HepG2 (cell line): ENCODE measurements around the gene RIOK2. TPM values are rescaled to one million over a fixed set of nuclear protein-coding genes. Genes with fewer than 3 reads are reported as not detected.
A peak's percentile ranks its signal among the peaks of the same experiment; 100 is the strongest.

Experiments
- ATRX ChIP-seq: sonication (generic); formaldehyde crosslinking; IDR thresholded peaks from 2 replicates; pipeline ENCODE4 v1.4.0; 2020; ENCODE audit warnings: missing genetic modification reagents, borderline replicate concordance
- CEBPG ChIP-seq: IDR thresholded peaks from 2 replicates; pipeline ENCODE4 v1.6.1; 2016
- GPBP1L1 ChIP-seq: sonication (generic); formaldehyde crosslinking; IDR thresholded peaks from 2 replicates; pipeline ENCODE4 v1.5.0; 2020; ENCODE audit warnings: mild to moderate bottlenecking, missing genetic modification reagents
- HIVEP1 ChIP-seq: sonication (generic); formaldehyde crosslinking; IDR thresholded peaks from 2 replicates; pipeline ENCODE4 v1.4.0; 2020; ENCODE audit warnings: mild to moderate bottlenecking, missing genetic modification reagents
- HNRNPUL1 ChIP-seq: fragments of 200-400 bp; formaldehyde crosslinking; IDR thresholded peaks from 2 replicates; pipeline ENCODE4 v1.6.1; 2017; ENCODE audit warnings: low read depth, mild to moderate bottlenecking, low read length, moderate library complexity
- KLF13 ChIP-seq: sonication (generic); formaldehyde crosslinking; IDR thresholded peaks from 2 replicates; pipeline ENCODE4 v1.4.0; 2020; ENCODE audit warnings: mild to moderate bottlenecking, missing genetic modification reagents
- KLF6 ChIP-seq: IDR thresholded peaks from 2 replicates; pipeline ENCODE4 v1.8.0; 2016; ENCODE audit warnings: missing biosample characterization, missing genetic modification reagents
- MYC ChIP-seq: sonication (generic); formaldehyde crosslinking; IDR thresholded peaks from 2 replicates; pipeline ENCODE4 v1.9.0; 2021; ENCODE audit warnings: missing genetic modification reagents, borderline replicate concordance
- NCOR1 ChIP-seq: fragments of 200-600 bp; sonication (generic); IDR thresholded peaks from 2 replicates; pipeline ENCODE4 v1.7.0; 2017; ENCODE audit warnings: antibody characterized with exemption, low read length, borderline replicate concordance
- NFE2 ChIP-seq: sonication (generic); formaldehyde crosslinking; IDR thresholded peaks from 2 replicates; pipeline ENCODE4 v1.4.0; 2020; ENCODE audit warnings: missing genetic modification reagents
- PAXIP1 ChIP-seq: sonication (generic); formaldehyde crosslinking; conservative IDR thresholded peaks from 2 replicates; pipeline ENCODE4 v1.4.0; 2020; ENCODE audit warnings: mild to moderate bottlenecking, missing genetic modification reagents, moderate library complexity
- SAP130 ChIP-seq: IDR thresholded peaks from 2 replicates; pipeline ENCODE4 v1.6.1; 2016; ENCODE audit warnings: low read depth
- SIX1 ChIP-seq: sonication (generic); formaldehyde crosslinking; IDR thresholded peaks from 2 replicates; pipeline ENCODE4 v1.4.0; 2020; ENCODE audit warnings: missing genetic modification reagents, borderline replicate concordance
- SNAPC5 ChIP-seq: sonication (generic); formaldehyde crosslinking; IDR thresholded peaks from 2 replicates; pipeline ENCODE4 v1.8.1; 2023; ENCODE audit warnings: mild to moderate bottlenecking, missing genetic modification reagents, borderline replicate concordance
- YEATS4 ChIP-seq: sonication (generic); formaldehyde crosslinking; IDR thresholded peaks from 2 replicates; pipeline ENCODE4 v1.4.0; 2020; ENCODE audit warnings: missing genetic modification reagents, borderline replicate concordance
- ZBTB44 ChIP-seq: sonication (generic); formaldehyde crosslinking; IDR thresholded peaks from 2 replicates; pipeline ENCODE4 v1.4.0; 2020; ENCODE audit warnings: missing genetic modification reagents
- ZNF232 ChIP-seq: sonication (generic); formaldehyde crosslinking; IDR thresholded peaks from 2 replicates; pipeline ENCODE4 v1.4.0; 2020; ENCODE audit warnings: missing genetic modification reagents, borderline replicate concordance
- ZNF616 ChIP-seq: sonication (generic); formaldehyde crosslinking; IDR thresholded peaks from 2 replicates; pipeline ENCODE4 v1.5.0; 2020; ENCODE audit warnings: low read depth, mild to moderate bottlenecking, missing genetic modification reagents
- ZNF678 ChIP-seq: sonication (generic); formaldehyde crosslinking; IDR thresholded peaks from 2 replicates; pipeline ENCODE4 v1.4.0; 2020; ENCODE audit warnings: mild to moderate bottlenecking, missing genetic modification reagents
- ZNF839 ChIP-seq: sonication (generic); formaldehyde crosslinking; IDR thresholded peaks from 2 replicates; pipeline ENCODE4 v1.4.0; 2020; ENCODE audit warnings: missing genetic modification reagents, mild to moderate bottlenecking, borderline replicate concordance
- ZSCAN31 ChIP-seq: sonication (generic); formaldehyde crosslinking; IDR thresholded peaks from 2 replicates; pipeline ENCODE4 v1.5.0; 2020; ENCODE audit warnings: low read depth, mild to moderate bottlenecking, missing genetic modification reagents
- ZSCAN5A ChIP-seq: sonication (generic); formaldehyde crosslinking; IDR thresholded peaks from 2 replicates; pipeline ENCODE4 v1.8.0; 2022; ENCODE audit warnings: mild to moderate bottlenecking, missing genetic modification reagents, borderline replicate concordance
- polyA plus RNA-seq, 8 experiments: library from polyadenylated mRNA; depleted of rRNA in 3 of 8; stranded (reverse) in 7 of 8; unstranded in 1 of 8; fragments of >200 nt; fragmentation: Illumina TruSeq in 4 of 8; extraction: Trizol in 4 of 8; gene quantifications; 2 replicates each; pipeline versions ENCODE4 v1.2.1 to v1.2.3, GENCODE V29; 2011 to 2016; ENCODE audit warnings: low read depth in 4 of 8, missing spikeins in 1 of 8, mixed read lengths in 1 of 8; ENCODE audit not compliant: insufficient read depth in 1 of 8
- total RNA-seq, 5 experiments: library from RNA; depleted of rRNA; stranded (reverse); fragments of >200 nt; fragmentation: Illumina TruSeq; extraction: Trizol; gene quantifications; 2 replicates each; pipeline ENCODE4 v1.2.3, GENCODE V29; 2016; ENCODE audit warnings: low read depth in 1 of 5

RIOK2 gene
- total and polyA plus RNA-seq, 2 of the 13 experiments (the other 11 are each of a cell fraction or from before 2014, with no cell fraction given) = 8.1 to 46.6 TPM

- TF ChIP-seq GPBP1L1 (CRISPR knock-in tag) (no peak), SNAPC5 (CRISPR knock-in tag) (peak; percentile 71; the same call in 1 of the 2 replicates), YEATS4 (CRISPR knock-in tag) (peak; percentile 70), MYC (CRISPR knock-in tag) (peak; percentile 74), ZNF232 (CRISPR knock-in tag) (peak; percentile 96), ZSCAN31 (CRISPR knock-in tag) (peak; percentile 90), KLF13 (no peak), ATRX (CRISPR knock-in tag) (no peak), ZNF678 (CRISPR knock-in tag) (no peak), NFE2 (CRISPR knock-in tag) (no peak), HNRNPUL1 (no peak), NCOR1 (no peak), SAP130 (CRISPR knock-in tag) (peak; percentile 83), SIX1 (peak; percentile 42; the same call in 1 of the 2 replicates), PAXIP1 (CRISPR knock-in tag) (no peak; the same call in none of the 2 replicates), CEBPG (CRISPR knock-in tag) (peak; percentile 2; the same call in 1 of the 2 replicates), KLF6 (CRISPR knock-in tag) (peak; percentile 32; the same call in 1 of the 2 replicates), ZSCAN5A (CRISPR knock-in tag) (no peak), ZBTB44 (CRISPR knock-in tag) (no peak), HIVEP1 (no peak; the same call in 1 of the 2 replicates), ZNF839 (0 out of 2 replicates have a peak, but pooled peaks have one; percentile 42), ZNF616 (CRISPR knock-in tag) (0 out of 2 replicates have a peak, but pooled peaks have one; percentile 50)
Observed at GRCh38 chr5:97183100-97183929, at the start of gene RIOK2 (continued).
